ENCODE measurements around the gene RASA2. TPM values are rescaled to one million over a fixed set of nuclear protein-coding genes. Genes with fewer than 3 reads are reported as not detected.

The RASA2 gene
- total and polyA plus RNA-seq, 10 of the 15 experiments (the other 5 are each of a cell fraction or from before 2014, with no cell fraction given) = 1.9 to 9.4 (median 7.2) TPM

- TF ChIP-seq, protein P1, sequence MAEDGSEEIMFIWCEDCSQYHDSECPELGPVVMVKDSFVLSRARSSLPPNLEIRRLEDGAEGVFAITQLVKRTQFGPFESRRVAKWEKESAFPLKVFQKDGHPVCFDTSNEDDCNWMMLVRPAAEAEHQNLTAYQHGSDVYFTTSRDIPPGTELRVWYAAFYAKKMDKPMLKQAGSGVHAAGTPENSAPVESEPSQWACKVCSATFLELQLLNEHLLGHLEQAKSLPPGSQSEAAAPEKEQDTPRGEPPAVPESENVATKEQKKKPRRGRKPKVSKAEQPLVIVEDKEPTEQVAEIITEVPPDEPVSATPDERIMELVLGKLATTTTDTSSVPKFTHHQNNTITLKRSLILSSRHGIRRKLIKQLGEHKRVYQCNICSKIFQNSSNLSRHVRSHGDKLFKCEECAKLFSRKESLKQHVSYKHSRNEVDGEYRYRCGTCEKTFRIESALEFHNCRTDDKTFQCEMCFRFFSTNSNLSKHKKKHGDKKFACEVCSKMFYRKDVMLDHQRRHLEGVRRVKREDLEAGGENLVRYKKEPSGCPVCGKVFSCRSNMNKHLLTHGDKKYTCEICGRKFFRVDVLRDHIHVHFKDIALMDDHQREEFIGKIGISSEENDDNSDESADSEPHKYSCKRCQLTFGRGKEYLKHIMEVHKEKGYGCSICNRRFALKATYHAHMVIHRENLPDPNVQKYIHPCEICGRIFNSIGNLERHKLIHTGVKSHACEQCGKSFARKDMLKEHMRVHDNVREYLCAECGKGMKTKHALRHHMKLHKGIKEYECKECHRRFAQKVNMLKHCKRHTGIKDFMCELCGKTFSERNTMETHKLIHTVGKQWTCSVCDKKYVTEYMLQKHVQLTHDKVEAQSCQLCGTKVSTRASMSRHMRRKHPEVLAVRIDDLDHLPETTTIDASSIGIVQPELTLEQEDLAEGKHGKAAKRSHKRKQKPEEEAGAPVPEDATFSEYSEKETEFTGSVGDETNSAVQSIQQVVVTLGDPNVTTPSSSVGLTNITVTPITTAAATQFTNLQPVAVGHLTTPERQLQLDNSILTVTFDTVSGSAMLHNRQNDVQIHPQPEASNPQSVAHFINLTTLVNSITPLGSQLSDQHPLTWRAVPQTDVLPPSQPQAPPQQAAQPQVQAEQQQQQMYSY (CRISPR knock-in tag; IDR thresholded peaks at IDR 0.05) = no peak
- TF ChIP-seq ZNF24 (IDR thresholded peaks at IDR 0.05) = no peak
- TF ChIP-seq BCL3 (IDR thresholded peaks at IDR 0.05; ENCODE audit: borderline replicate concordance, insufficient read depth, low read depth, low read length, poor library complexity, severe bottlenecking) = no peak
- no peak for TF ChIP-seq SUZ12 (IDR thresholded peaks at IDR 0.05; ENCODE audit: unreplicated experiment)
Measured at GRCh38 chr3:141643391-141643790, 156.6 kb downstream of the RASA2 start (continued).

- intact Hi-C loops (cut with micrococcal nuclease; ENCODE audit: unreplicated experiment) = no loop called here
- no peak overlapping the region for H3K9ac ChIP-seq (ENCODE audit: control insufficient read depth, insufficient read depth, low read length)
- WGBS (ENCODE audit: insufficient coverage, insufficient replicate concordance, low lambda C conversion rate, missing lambda C conversion rate) = 0% methylated on average over 1 of the region's 1 CpG
Measured at GRCh38 chr3:141643796-141644195, 157.0 kb downstream of the RASA2 start.

More at GRCh38 chr3:141643796-141644195, 157.0 kb downstream of the RASA2 start:
- H3K4me2 ChIP-seq (ENCODE audit: control insufficient read depth, insufficient read depth) = no peak overlapping the region
- SMC1A ChIA-PET (ENCODE audit: uncharacterized antibody, unreplicated experiment) = interaction anchor here (2.7 kb wide), 1 partner anchor 183 kb away, joined by 9 read pairs; no protein-coding TSS in a partner anchor
- CTCF ChIA-PET = interaction anchor here (0.8 to 2.9 kb wide), 8 partner anchors 9 to 269 kb away, joined by 3 to 18 read pairs (median 6); no protein-coding TSS in a partner anchor
- no peak overlapping the region for H3K27ac ChIP-seq (ENCODE audit: control insufficient read depth, insufficient read depth)
- no peak overlapping the region for H3K4me3 ChIP-seq
- TF ChIP-seq BRCA1 (IDR thresholded peaks at IDR 0.05; ENCODE audit: low read depth, low read length) = no peak
- TF ChIP-seq HCFC1 (IDR thresholded peaks at IDR 0.05; ENCODE audit: low read length) = no peak
- no peak for TF ChIP-seq CREM (IDR thresholded peaks at IDR 0.05; ENCODE audit: low read depth)
- RAD21 ChIA-PET (ENCODE audit: unreplicated experiment) = interaction anchor here (1.2 kb wide), 1 partner anchor 332 kb away, joined by 4 read pairs; no protein-coding TSS in a partner anchor
- no TSS peak for BruUV-seq (replicated peaks)
- in situ Hi-C loops (cut with MboI) = loop anchor here (10.0 kb wide), 1 partner anchor 339 kb away; no protein-coding TSS in a partner anchor
- H3K36me3 ChIP-seq (ENCODE audit: control insufficient read depth in 2 of 2, insufficient read depth in 2 of 2, low read length in 1 of 2) = no peaks in the 10 kb centered on the region
- no peaks in the 10 kb centered on the region for H3K9me3 ChIP-seq (replicated peaks; ENCODE audit: control insufficient read depth, insufficient read depth, low read length)
- no peaks in the 10 kb centered on the region for H3K4me1 ChIP-seq (ENCODE audit: control insufficient read depth, insufficient read depth, low read length)
- POLR2A ChIA-PET = no interaction called here
- DNase-seq (ENCODE audit: low read depth, low spot score) (no peak), ATAC-seq (no peak), FAIRE-seq (no peak)
- H2AFZ ChIP-seq (ENCODE audit: control insufficient read depth, low read depth, low read length) = no peak overlapping the region
- H4K20me1 ChIP-seq (ENCODE audit: control insufficient read depth, insufficient read depth) = no peaks in the 10 kb centered on the region
- no peaks in the 10 kb centered on the region for H3K79me2 ChIP-seq (ENCODE audit: control insufficient read depth, insufficient read depth, low read length)
- no peaks in the 10 kb centered on the region for H3K27me3 ChIP-seq (replicated peaks in 1 of 2; ENCODE audit: control insufficient read depth in 2 of 2, insufficient read depth in 2 of 2, low read length in 1 of 2)

Data from GM12878 (cell line).